ENCODE data around the gene DEGS2. TPM values are rescaled to one million over a fixed set of nuclear protein-coding genes. Genes with fewer than 3 reads are reported as not detected.
"Not testable (repeated sequence)": the region's sequence is repeated elsewhere in the genome, so short reads cannot be mapped to it uniquely, and the experiment has no call there.

DEGS2 gene
- total RNA-seq, 4 donors from 2014 or later = 0.54 to 7.6 (median 3.6) TPM

GRCh38 chr14:100188392-100189030 lies 29.1 kb upstream of the DEGS2 start:
- intact Hi-C loops (cut with DNase I) = no loop called here
- TF ChIP-seq POLR2A (IDR thresholded peaks at IDR 0.05) = no peak
- TF ChIP-seq, protein P1, sequence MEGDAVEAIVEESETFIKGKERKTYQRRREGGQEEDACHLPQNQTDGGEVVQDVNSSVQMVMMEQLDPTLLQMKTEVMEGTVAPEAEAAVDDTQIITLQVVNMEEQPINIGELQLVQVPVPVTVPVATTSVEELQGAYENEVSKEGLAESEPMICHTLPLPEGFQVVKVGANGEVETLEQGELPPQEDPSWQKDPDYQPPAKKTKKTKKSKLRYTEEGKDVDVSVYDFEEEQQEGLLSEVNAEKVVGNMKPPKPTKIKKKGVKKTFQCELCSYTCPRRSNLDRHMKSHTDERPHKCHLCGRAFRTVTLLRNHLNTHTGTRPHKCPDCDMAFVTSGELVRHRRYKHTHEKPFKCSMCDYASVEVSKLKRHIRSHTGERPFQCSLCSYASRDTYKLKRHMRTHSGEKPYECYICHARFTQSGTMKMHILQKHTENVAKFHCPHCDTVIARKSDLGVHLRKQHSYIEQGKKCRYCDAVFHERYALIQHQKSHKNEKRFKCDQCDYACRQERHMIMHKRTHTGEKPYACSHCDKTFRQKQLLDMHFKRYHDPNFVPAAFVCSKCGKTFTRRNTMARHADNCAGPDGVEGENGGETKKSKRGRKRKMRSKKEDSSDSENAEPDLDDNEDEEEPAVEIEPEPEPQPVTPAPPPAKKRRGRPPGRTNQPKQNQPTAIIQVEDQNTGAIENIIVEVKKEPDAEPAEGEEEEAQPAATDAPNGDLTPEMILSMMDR (IDR thresholded peaks at IDR 0.05) = no peak
- no peaks in the 10 kb centered on the region for H3K9me3 ChIP-seq

DNA sequence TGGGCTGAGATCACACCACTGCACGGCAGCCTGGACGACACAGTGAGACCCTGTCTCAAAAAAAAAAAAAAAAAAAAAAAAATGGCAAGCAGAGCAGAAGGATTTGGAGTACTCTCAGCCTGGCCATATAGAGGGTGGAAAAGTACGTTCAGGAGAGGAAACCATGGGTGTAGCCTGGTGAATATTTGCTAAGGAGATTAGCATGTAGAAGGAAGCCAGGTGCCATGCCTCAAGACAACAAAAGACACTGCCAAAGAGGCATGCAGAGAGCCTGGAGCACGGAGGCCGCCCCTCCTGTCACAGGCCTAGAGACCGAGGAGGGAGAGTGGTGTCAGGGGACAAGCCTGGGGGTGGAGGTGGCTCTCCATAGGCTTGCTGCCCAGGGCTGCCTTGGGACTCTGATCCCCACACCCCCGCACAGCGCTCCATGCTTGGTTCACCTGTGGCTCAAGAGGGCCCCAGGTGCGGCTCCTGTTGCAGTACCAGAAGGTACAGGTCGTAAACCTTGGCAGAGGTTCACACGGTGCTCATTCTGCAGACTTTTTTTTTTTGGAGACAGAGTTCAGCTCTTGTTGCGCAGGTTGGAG lies 27.9 kb upstream of the DEGS2 start:
- intact Hi-C loops (cut with DNase I) = no loop called here
- peak; percentile 10 to 13 for DNase-seq
- TF ChIP-seq, protein P1 (IDR thresholded peaks at IDR 0.05) = no peak
- TF ChIP-seq POLR2A (IDR thresholded peaks at IDR 0.05) = no peak
- H3K9me3 ChIP-seq = no peaks in the 10 kb centered on the region
- H3K27me3 ChIP-seq = no peaks in the 10 kb centered on the region
- 74 to 82% methylated on average over 12 of the region's 12 CpGs for WGBS, 2 donors
- H3K27ac ChIP-seq = no peak overlapping the region
- no peak overlapping the region for H3K4me3 ChIP-seq (replicated peaks in 1 of 3)
- H3K36me3 ChIP-seq = no peaks in the 10 kb centered on the region
- peaks cover 8 to 9% of the 10 kb centered on the region in 2 donors for H3K4me1 ChIP-seq

More at GRCh38 chr14:100188392-100189030, 29.1 kb upstream of the DEGS2 start:
- H3K4me3 ChIP-seq (replicated peaks in 1 of 3) = no peak overlapping the region
- no peaks in the 10 kb centered on the region for H3K27me3 ChIP-seq
- DNase-seq = no peak
- 92 to 97% methylated on average over 7 to 9 of the region's 12 CpGs for WGBS, 2 donors
- peaks cover 14 to 17% of the 10 kb centered on the region in 2 donors for H3K4me1 ChIP-seq
- no peaks in the 10 kb centered on the region for H3K36me3 ChIP-seq
- H3K27ac ChIP-seq = no peak overlapping the region

DNA sequence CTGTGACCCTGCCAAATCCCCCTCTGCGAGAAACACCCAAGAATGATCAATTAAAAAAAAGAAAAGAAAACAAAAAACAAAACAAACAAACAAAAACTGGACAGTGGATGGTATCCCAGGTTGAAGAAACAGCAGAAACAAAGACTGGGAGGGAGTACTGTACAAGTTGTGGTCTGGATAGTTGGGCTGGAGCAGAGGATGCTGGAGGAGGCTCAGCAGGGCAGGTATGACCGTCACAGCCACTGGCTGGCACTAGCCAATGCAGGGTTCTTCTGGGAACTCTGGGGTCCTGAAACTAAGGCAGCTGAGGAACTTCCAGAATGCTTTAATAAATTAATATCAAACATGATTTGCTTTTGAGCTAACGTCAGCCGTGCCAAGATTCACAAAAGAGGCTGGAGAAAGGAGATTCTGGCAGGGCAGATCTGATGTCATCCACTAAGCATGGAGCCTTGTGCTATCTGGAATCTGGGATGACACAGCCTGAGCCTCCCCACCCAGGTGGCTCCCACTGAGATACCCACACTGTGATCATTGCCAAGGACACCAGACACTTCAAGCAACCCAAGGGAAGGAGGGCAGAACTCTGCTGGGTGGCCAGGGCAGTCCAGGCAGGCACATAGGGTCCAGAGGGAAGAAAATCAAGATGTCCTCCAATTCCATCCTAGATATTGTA lies 22.6 kb upstream of the DEGS2 start:
- 83 to 91% methylated on average over 4 of the region's 4 CpGs for WGBS, 2 donors
- DNase-seq; H3K27me3 ChIP-seq; H3K27ac ChIP-seq; H3K36me3 ChIP-seq; H3K4me1 ChIP-seq; H3K4me3 ChIP-seq (replicated peaks in 1 of 3); H3K9me3 ChIP-seq; intact Hi-C loops (cut with DNase I): not testable (repeated sequence)

- 97% methylated on average over 12 of the region's 30 CpGs; no CpG with 5 or more reads in 1 of the 2 donors for WGBS, 2 donors
- H3K4me3 ChIP-seq (replicated peaks in 1 of 3); intact Hi-C loops (cut with DNase I); H3K27ac ChIP-seq; H3K4me1 ChIP-seq; H3K27me3 ChIP-seq; DNase-seq; H3K9me3 ChIP-seq; H3K36me3 ChIP-seq: not testable (repeated sequence)
Measured at GRCh38 chr14:100180671-100181070, 21.2 kb upstream of the DEGS2 start.

- Histone ChIP-seq H3K36me3 (no peaks in the 10 kb centered on the region), H3K27ac (no peak overlapping the region), H3K4me3 (replicated peaks in 1 of 3) (no peak overlapping the region), H3K4me1 (no peaks in the 10 kb centered on the region), H3K9me3 (no peaks in the 10 kb centered on the region), H3K27me3 (no peaks in the 10 kb centered on the region)
- TF ChIP-seq, protein P1 (IDR thresholded peaks at IDR 0.05) = no peak
- no peak for TF ChIP-seq POLR2A (IDR thresholded peaks at IDR 0.05)
- intact Hi-C loops (cut with DNase I) = no loop called here
- no peak for DNase-seq
- 93 to 94% methylated on average over 7 of the region's 7 CpGs for WGBS, 2 donors
Measured at GRCh38 chr14:100178691-100179090, 19.2 kb upstream of the DEGS2 start.

DNA sequence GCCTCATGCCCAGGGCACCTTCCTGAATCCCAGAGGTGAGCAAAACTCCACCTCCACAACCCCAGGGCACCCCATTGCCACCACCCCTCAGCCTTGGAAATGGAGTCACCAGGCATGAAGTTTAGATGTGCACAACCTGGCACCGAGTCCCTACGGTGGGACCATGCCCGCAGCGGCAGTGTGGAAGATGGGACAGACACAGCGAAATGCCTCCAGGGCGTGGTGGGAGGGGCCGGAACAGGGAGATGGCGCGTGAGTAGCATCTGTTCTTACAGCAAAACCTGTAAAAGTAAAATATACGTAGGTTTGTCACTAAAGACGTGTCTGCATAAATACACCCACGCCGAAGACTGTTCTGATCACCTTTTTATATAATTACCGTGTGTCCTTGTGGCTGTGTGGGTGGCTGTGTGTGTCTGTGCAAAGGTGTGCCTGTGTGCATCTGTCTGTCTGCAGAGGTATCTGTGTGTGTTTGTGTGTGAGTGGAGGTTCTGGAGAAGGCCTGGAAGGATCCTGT lies 17.4 kb upstream of the DEGS2 start:
- no peak overlapping the region for H3K27ac ChIP-seq
- no peak for DNase-seq
- H3K4me3 ChIP-seq (replicated peaks in 1 of 3) = no peak overlapping the region
- no peaks in the 10 kb centered on the region for H3K36me3 ChIP-seq
- TF ChIP-seq, protein P1 (IDR thresholded peaks at IDR 0.05) = no peak
- no peak for TF ChIP-seq POLR2A (IDR thresholded peaks at IDR 0.05)
- no peaks in the 10 kb centered on the region for H3K4me1 ChIP-seq
- no peaks in the 10 kb centered on the region for H3K9me3 ChIP-seq
- H3K27me3 ChIP-seq = no peaks in the 10 kb centered on the region
- intact Hi-C loops (cut with DNase I) = no loop called here
- WGBS, 2 donors = 93 to 95% methylated on average over 14 of the region's 14 CpGs

All from thyroid gland (tissue), 4 donors.